GM18909 (cell line): ENCODE results near the gene SPHK2.
A peak's percentile ranks its signal among the peaks of the same experiment; 100 is the strongest.

Source experiments
- ATAC-seq: cut with Tn5 transposase; IDR thresholded peaks from one replicate; pipeline ENCODE4 v1.9.1; 2021; ENCODE audit warnings: mild to moderate bottlenecking; ENCODE audit not compliant: unreplicated experiment, poor library complexity

SPHK2 gene

DNA sequence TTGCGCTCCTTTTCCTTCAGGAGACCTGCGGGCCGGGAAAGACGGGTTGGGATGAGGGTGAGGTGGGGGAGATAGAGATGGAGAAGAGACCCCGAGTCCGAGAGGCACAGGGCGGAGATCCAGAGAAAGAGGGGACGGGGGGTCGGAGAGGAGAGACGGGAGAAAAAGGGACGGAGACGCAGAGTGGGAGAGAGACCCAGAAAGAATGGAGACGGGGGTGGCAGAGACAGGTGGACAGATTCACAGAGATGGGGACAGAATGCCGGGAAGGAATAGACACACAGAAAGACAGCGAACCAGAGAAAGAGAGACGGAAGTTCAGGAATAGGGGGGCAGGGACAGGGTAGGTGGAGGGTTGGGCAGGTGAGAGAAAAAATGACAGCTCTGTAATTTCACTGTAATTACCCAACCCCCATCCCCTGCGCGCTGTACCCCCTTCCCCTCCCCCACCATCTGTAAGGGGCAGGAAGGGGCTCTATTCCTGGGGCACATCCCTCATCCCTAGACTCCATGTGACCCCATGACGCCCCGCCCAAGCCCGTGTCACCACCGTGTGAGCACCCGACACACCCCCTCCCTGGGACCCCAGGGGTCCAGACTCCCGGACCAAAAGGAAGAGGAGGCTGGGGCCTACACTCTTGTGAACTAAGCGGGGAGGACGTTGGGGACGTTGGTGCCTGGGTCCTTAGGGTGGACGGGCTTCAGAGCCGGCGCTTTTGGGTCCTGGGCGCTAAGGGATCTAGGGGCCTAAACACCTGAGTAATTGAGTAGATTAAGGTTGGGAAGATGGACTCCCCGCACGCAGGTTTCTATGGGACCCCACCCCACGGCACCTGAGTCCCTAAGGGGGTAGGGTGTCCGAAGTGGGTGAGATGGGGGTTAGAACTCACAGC lies 16.9 kb downstream of the SPHK2 start:
- ATAC-seq = no peak

DNA sequence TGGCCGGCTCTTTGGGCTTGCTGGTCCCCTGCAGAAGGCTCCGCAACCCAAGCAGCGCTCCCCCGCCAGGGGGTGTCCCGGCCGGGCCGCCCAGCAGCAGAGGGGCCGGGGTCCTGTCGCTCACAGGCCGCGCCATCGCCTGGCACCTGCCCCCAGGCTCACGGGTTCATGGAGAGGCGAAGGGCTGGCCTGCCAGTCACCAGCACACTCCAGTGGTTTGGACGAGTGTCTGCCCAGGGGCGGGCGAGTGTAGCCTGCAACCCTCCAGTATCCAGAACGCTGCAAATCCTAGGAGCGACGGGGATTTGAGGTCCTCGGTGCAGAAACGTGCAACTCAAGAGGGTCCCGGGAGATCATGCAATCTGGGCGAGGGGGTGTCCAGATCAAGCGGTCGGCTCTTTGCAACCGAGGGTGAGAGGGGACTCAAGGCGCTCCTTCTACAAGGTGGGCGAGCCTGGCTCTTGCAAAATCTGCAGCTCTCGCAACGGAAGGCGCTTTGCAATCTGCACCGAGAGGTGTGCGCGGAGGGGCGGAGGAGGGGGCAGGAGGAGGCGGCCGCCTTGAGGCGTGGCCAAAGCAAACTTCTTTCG lies 17.6 kb downstream of the SPHK2 start, which contains the start of gene DBP:
Gene DBP (minus strand): TSS at position 521 of the 590 bp plus-strand sequence. CDS start 385 bp downstream, at position 136.
- ATAC-seq = no peak

DNA sequence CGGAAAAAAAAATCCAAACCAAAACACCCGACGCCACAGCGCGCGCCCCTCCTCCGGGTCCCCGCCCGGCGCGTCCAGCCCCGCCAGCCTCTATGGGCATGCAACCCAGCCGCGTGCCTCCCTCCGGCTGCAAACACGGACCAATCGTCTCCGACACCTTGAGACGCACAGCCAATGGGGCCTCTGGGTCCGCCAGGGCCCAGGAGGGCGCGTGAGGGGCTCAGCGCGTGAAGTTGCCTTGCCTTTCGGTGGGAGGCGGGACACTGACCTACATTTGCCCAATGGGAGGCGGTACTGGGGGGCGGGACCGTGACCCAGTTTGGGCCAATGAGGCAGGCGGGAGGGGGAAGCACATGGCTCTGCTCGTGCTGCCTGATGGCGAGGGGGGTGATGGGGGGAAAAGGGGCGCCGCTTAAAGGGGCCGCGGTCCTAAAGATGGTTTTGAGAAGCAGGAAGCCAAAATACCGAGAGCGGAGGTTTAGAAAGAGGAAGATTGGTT lies 18.2 kb downstream of the SPHK2 start:
- peak; percentile 79 for ATAC-seq

DNA sequence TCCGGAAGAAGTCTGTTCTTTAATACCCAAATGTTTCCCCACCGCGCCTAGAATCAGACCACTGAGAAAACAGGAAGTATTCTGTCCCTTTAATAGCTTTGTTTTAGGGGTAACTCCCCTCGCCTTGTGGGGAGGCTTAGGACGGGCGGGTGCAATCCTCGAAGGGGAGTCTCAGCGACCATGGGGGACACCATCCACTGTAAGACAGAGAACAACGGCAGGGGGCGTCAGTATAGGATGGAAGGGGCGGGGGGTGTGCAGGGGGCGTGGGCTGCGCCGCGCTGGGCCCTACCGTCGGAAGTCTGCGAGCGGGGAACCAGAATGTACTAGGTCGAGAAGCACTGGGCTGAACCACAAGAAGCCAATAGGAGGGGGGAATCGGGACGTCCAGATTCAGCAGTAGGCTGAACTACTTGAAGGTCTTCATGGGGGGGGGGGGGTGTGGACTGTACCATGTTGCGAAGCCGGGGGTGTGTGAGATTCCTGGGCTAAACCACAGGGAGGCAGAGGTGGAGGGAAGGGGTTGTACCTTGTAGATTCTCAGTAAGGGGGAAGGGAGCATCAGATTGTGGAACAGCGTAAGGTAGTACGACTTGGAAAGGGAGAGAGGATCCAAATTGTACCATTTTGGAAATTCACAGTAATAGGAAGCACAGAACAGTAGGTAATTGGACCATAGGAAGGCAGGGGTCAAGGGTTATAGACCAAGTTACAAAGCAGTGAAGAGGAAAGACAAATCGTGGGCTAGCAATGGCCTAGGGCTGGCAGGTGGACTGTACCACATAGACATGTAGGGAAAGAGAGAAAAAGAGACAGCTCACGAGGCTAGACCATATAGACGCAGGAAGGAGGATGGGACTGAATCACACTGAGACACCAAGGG lies 18.9 kb downstream of the SPHK2 start:
- peak; percentile 19 for ATAC-seq

DNA sequence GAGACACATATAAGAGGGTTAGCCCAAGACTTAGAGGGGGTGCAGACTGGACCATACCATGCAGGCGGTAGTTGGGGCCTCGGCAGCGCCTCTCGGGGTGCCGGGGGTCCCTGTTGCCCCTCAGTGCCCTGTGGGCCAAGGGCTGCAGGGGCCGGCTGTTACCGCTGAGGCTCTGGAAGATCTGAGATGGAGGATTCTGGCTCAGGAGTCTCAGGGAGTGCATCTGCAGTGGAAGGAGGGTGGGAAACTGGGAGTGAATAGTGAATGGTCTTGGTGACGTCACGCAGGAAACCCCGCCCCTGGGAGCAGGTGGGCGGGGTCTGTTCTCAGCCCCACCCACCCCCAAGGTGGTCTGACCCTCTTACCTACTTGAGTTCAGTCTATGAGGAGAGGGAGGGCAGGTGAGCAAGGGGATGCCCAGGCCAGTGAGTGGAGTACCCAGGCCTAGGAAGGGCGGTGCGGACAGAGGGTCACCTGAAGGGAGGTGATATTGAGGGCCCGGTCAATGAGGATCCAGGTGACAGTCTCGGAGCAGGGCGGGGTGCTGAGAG lies 19.6 kb downstream of the SPHK2 start:
- no peak for ATAC-seq

DNA sequence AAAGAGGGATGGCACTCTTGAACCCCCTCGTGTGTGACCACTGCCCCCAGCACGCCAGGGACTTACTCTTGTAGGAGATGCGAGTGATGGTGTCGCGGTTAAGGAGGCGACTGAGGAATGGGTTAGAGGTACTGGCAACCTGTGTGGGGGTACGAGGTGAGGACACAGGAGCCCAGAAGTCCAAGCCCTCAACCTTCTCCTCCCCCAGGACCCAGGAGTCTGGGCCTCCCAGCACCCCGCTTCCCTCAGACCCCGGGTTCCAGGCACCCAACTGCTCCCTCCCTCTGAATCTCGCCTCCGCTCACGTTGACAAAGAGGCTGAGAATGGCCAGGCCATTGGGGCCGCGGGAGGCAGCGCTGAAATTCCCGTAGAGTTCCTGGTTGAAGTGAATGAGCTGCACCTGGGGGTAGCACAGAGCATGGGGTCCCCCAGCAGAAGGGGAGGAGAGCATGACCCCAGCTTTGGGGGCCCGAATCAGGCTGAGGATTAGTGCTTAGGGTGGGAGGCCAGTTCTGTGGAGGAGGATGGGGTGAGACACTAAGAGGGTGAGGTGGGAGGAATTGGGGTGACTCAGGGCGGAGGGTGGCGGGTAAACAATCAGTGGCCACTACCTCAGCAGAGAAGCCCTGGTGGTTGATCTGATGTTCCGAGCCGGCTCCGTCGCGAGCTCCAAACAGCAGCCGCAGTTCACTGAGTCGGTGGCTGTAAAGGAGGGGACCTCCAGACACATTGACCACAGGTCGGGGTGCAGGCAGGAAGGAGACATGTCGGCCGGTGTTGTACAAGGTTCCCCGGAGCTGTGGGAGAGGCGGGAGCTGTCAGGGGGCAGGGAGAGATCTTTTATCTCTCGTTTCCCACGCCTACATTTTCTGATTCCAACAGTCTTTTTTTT lies 20.4 kb downstream of the SPHK2 start:
- no peak for ATAC-seq

DNA sequence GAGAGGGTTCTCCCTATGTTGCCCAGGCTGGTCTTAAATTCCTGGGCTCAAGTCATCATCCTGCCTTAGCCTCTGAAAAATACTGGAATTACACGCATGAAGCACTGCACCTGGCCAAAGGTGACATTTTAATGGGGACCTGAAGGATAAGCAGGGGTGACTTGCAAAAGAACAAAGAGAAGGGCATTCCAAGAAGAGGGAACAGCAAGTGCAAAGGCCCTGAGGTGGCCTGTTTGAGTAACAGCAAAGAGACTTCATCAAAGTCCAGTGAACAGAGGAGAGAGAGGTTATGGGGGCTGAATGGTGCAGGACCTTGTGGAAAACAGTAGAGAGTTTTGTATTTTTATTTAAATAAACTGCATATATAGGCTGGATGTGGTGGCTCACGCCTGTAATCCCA lies 22.5 kb downstream of the SPHK2 start:
- ATAC-seq = no peak

DNA sequence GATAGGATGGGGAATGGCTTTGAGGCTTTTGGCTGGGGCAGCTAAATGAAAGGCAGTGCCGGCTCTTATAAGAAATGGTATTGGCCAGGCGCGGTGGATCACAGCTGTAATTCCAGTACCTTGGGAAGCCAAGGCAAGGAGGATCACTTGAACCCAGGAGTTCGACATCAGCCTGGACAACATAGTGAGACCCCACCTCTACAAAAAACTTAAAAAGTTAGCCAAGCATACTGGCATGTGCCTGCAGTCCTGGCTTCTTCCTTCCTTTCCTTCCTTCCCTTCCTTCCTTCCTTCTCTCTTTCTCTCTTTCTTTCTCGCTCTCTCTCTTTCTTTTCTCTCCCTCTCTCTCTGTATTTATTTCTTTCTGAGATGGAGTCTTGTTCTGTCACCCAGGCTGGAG lies 23.6 kb downstream of the SPHK2 start:
- no peak for ATAC-seq

DNA sequence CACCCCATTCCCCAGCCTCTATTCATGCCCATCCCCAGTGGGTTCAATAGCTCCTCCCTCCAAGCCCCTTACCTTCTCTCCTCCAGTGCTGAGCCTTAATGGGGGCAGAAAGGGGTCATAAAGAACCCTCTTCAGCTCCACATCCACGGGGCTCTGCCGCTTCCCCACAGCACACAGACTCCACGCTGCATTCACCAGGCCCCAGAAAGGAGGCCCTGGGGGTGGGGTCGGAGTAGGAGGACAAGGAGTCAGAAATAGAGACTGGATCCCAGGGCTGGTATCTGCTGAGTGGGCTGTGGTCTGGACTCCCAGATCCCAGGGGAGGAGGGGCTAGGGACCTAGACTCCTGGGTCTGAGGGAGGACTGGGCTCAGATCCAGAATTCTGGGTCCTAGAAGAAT lies 25.0 kb downstream of the SPHK2 start:
- no peak for ATAC-seq

DNA sequence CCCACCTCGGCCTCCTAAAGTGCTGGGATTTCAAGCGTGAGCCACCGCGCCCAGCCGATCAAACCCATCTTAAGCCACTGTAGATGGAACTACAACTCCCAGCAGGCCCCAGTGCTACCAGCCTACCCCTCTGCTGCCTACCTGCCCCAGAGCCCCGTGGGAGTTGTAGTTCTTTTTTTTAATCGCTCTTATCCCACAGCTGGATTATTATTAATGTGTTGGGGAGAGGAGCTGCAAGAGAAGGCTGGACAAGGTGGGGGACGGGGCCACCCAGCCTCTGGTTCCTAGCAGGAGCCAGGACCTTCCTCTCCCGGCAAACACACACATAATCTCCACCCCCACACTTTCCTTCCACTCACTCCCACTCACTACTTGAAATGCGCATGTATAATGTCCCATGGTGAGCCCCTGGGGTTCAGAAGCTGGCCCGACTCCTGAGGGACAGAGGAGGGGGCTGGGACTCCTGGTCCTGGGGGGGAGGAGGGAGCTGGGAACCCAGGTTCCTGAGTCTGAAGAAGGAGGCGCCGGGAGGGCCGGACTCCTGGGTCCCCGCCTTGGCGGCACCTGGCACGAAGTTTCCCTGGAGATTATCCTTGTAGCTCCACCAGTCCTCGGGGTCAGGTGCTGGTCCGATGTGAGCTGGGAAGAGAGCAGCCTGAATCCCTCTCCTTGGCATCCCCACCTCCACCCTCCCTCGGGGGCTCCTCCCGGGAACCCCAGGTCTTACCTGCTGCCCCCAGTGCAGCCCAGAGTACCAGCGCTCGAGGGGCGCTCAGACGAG lies 25.7 kb downstream of the SPHK2 start:
- no peak for ATAC-seq

DNA sequence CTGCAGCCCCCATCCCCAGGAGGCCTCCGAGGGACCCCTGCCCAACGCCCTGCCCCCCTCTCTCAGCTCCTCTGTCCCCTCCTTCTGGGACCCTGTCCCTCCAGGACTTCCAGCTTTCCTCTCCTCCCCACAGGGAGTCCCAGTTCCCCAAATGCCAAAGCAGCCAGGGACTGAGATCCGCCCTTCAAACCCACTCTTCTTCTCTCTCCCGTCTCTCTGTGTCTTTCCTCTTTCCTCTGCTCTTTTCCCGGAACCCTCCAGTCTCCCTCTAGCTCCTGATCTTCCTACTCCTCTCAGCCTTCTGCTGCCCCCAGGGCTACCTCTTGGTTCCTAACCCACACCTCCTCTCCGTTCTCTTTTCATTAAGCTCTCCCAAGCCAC lies 26.3 kb downstream of the SPHK2 start:
- ATAC-seq = no peak

DNA sequence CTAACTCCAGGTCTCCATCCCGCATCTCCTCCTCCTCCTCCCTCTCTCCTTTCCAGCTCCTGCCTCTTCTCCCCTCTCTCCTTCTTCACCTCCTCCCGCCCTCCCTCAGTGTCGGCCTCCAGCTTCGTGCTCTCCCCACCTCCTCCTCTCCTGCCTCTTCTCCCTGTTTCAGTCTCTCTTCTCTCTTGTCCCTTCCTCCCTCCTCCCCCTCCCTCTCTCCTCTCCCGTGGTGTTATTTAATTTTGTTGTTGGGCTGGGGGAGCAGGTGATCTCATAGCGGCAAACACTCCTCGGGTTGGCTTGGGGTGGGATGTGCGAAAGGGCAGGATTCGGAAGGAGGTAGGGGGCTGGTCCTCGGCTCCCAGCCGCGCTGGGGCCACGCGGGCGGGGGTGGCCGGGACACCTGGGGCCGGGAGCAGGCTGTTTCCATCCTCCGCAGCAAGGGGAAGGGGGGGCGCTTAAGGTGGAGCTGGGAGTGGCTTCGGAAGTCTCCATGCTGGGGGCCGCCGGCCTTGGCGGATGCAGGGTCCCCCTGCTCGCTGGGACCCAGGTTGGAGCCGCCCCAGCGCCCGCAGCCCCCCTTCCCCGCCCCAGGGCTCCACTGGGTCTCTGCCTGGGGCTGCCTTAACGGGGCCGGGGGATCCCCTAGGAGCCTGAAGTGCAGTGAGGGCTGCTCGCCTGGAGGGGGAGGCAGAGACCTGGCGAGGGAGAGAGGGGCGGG lies 26.9 kb downstream of the SPHK2 start, which contains the start of gene CA11:
Gene CA11 (minus strand): TSS at position 187 of the 721 bp plus-strand sequence. CDS start 555 bp downstream, outside the sequence.
- peak; percentile 80 for ATAC-seq

DNA sequence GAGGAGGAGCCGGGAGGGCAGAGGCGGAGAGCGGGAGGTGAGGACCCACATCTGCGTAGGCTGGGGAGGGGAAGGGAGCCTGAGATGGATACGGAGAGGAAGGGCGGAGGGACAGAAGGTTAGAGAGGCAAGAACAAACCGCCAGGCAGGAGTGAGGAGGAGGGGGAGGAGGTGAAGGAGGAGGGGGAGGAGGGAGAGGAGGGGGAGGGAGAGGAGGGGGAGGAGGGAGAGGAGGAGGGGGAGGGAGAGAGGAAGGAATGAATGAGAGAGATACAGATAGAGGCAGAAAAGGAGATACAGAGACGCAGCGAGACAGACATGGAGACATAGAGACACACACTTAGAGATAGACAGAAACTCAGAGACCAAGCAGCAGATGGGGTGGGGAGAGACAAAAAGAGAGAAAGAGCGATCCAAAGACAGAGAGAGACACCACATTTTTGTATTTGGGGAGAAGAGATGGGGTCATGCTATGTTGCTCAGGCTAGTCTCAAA lies 27.5 kb downstream of the SPHK2 start:
- ATAC-seq = no peak

DNA sequence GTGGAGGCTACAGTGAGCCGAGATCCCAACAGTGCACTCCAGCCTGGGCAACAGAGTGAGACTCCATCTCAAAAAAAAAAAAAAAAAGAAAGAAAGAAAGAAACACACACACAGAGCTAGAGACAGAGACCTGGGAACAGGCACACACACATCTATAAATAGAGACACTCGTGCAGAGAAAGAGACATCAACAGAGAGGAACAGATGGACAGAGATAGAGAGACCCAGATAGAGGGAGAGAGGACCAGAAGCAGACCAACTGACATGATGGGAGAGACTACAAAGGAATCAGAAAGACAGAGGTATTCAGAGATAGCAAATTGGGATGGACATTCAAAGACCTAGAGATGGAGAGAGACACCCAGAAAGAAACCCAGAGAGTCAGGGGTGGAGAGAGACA lies 28.8 kb downstream of the SPHK2 start:
- ATAC-seq = no peak

DNA sequence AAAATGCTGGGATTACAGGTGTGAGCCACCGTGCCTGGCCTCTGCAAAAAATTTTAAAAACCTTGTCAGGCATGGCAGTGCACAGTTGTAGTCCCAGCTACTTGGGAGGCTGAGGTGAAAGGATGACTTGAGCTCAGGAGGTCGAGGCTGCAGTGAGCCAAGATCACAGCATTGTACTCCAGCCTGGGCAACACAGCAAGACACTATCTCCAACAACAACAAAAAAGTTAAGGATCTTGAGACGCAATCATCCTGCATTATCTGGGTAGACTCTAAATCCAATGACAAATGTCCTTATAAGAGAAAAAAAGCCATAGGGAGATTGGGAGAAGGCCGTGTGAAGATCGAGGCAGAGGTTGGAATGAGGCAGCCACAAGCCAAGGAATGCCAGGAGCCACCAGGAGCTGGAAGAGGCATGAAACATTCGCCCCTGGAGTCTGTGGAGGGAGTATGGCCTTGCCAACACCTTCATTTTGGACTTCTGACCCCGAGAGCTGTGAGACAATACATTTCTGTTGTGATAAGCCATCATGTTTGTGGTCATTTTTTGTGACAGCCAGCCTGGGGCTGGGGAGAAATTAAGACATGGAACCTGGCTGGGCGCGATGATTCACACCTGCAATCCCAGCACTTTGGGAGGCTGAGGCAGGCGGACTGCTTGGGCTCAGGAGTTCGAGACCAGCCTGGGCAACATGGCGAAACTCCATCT lies 31.8 kb downstream of the SPHK2 start:
- no peak for ATAC-seq

DNA sequence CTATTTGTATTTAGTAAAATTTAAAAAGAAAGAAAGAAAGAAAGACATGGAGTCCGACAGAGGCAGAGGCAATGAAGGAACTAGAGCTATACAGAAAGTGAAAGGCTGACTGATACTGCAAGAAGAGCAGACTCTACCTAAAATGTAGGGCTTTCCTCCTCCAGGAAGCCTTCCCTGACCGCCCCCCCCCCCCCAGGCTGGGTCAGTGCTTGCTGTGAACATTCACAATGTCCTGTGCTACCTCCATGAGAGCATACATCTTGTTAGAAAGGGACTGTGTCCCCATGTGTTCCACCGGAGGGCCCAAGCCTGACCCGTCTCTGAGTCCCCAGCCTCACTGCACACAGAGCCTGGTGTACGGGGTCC lies 32.4 kb downstream of the SPHK2 start:
- ATAC-seq = no peak
